Measurements from ENCODE around the gene TMED10. TPM values are rescaled to one million over a fixed set of nuclear protein-coding genes. Genes with fewer than 3 reads are reported as not detected.

Gene TMED10
- total RNA-seq, 2 donors from 2014 or later: 264 to 267 TPM

DNA sequence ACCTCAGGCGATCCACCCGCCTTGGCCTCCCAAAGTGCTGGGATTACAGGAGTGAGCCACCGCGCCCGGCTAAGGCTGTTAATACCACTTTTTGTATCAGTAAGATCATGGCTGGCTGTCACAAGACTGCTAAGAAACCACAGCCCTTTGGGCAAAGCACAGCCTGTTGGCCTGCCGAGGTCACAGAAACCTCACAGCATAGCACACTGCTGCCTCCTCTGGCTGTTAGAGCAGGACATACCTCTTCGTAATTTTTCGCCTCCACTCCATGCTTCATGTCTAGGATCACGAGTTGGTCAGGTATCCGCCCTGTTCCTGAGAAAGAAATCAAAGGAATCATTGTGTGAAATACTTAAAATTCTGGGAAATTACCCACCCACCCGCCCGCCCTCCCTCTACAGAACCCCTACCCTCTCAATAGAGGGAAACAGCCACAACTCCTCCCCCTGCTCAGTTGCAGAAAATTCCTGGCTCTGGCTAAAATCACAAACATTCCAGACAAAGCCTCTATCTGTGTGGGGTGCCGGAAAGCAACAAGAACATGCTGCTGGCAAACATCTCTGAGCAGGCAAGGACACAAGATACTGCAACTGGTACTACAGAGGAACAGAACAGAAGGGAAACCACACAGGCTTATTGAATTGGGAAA is 28.9 kb downstream of the TMED10 start:
- peak; percentile 71 for TF ChIP-seq CTCF (conservative IDR thresholded peaks at IDR 0.05)
- Histone ChIP-seq H3K9ac (ENCODE audit: extremely low read depth, low read length, poor library complexity, severe bottlenecking) (no peak overlapping the region), H3K36me3 (ENCODE audit: control insufficient read depth, insufficient read depth, low read length) (peaks cover 65% of the 10 kb centered on the region), H3K27ac (ENCODE audit: low read depth, low read length) (peak overlapping the region; percentile 78), H3K4me3 (ENCODE audit: low read length) (no peak overlapping the region), H3K4me1 (ENCODE audit: control insufficient read depth, insufficient read depth, low read length) (no peaks in the 10 kb centered on the region), H3K9me3 (ENCODE audit: control insufficient read depth, low read length) (no peaks in the 10 kb centered on the region), H3K27me3 (ENCODE audit: control insufficient read depth, insufficient read depth, low read length, poor library complexity, severe bottlenecking) (no peaks in the 10 kb centered on the region)
- peak; percentile 91 for DNase-seq
- Mint-ChIP-seq H3K4me1 (peaks cover 10% of the 10 kb centered on the region), H3K27ac (peak overlapping the region; percentile 97), H3K4me3 (no peak overlapping the region), H3K36me3 (ENCODE audit: low read depth) (peaks cover 50% of the 10 kb centered on the region), H3K9me3 (no peaks in the 10 kb centered on the region), H3K27me3 (ENCODE audit: insufficient read depth) (no peaks in the 10 kb centered on the region)
- WGBS, 2 experiments (ENCODE audit: insufficient coverage in 1 of 2, insufficient read length in 1 of 2): 51 to 69% methylated on average over 9 to 11 of the region's 13 CpGs

DNA sequence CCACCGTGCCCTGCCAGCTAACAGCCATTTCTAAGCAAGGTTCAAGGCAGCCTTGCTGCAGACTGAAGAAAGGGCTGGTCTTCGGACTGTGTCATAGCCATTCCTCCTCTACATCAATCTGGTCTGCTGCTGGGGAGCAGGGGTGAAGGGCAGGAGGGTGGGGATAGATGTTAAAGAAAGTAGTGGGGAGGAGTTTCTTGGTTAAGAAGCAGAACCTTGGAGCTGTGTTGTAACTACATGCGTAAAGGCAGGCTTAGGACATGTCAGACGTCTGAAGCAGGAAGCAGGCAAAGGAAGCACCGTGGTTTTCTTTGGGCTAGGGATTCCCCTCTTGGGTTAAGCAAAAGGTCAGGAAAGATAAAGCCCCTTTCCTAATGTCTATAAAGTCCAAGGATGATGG is 31.5 kb downstream of the TMED10 start:
- DNase-seq: no peak
- H3K27ac Mint-ChIP-seq: no peak overlapping the region

DNA sequence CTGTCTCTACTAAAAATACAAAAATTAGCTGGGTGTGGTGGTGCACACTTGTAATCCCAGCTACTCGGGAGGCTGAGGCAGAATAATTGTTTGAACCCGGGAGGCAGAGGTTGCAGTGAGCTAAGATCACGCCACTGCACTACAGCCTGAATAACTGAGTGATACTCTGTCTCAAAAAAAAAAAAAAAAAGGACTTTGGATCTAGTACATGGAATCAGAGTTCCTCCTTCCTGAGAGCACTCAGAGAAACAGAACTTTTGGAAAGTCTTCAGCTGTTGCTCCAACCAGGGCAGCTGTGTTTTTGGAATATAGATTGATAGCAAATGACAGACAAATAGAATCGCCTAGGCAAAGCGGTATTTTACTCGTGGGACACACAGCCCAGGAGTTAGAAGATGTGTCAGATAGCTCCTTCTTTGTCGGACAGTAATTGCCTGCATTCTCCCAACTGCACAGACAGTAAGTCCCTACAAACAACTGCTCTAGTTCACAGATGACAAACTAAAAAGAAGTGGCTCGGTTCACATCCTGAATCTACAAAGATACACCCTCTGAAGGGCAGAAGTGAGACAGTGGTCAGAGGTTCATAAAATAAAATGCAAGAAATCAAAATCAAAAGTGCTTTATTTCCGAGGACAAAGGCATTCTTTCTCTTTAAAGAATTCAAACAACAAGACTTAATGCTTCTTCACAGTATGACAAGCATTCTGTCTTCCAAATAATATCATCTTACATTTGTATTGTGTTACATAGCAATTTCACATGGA is 32.5 kb downstream of the TMED10 start:
- H3K4me1 Mint-ChIP-seq: peaks cover 9% of the 10 kb centered on the region
- no peak overlapping the region for H3K27ac Mint-ChIP-seq
- 96% methylated on average over 8 to 9 of the region's 9 CpGs for WGBS, 2 experiments (ENCODE audit: insufficient coverage in 1 of 2, insufficient read length in 1 of 2)
- H3K4me3 Mint-ChIP-seq: no peak overlapping the region
- Histone ChIP-seq H3K27ac (ENCODE audit: low read depth, low read length) (no peak overlapping the region), H3K9me3 (ENCODE audit: control insufficient read depth, low read length) (no peaks in the 10 kb centered on the region), H3K9ac (ENCODE audit: extremely low read depth, low read length, poor library complexity, severe bottlenecking) (no peak overlapping the region), H3K36me3 (ENCODE audit: control insufficient read depth, insufficient read depth, low read length) (peaks cover 54% of the 10 kb centered on the region), H3K27me3 (ENCODE audit: control insufficient read depth, insufficient read depth, low read length, poor library complexity, severe bottlenecking) (no peaks in the 10 kb centered on the region), H3K4me3 (ENCODE audit: low read length) (no peak overlapping the region), H3K4me1 (ENCODE audit: control insufficient read depth, insufficient read depth, low read length) (no peaks in the 10 kb centered on the region)
- no peaks in the 10 kb centered on the region for H3K9me3 Mint-ChIP-seq
- no peaks in the 10 kb centered on the region for H3K27me3 Mint-ChIP-seq (ENCODE audit: insufficient read depth)
- no peak for DNase-seq
- TF ChIP-seq CTCF (conservative IDR thresholded peaks at IDR 0.05): no peak
- peaks cover 41% of the 10 kb centered on the region for H3K36me3 Mint-ChIP-seq (ENCODE audit: low read depth)

More for the DNA sequence above, 31.5 kb downstream of the TMED10 start:
- H3K4me1 Mint-ChIP-seq: peaks cover 9% of the 10 kb centered on the region
- Histone ChIP-seq H3K27me3 (ENCODE audit: control insufficient read depth, insufficient read depth, low read length, poor library complexity, severe bottlenecking) (no peaks in the 10 kb centered on the region), H3K27ac (ENCODE audit: low read depth, low read length) (no peak overlapping the region), H3K9ac (ENCODE audit: extremely low read depth, low read length, poor library complexity, severe bottlenecking) (no peak overlapping the region), H3K9me3 (ENCODE audit: control insufficient read depth, low read length) (no peaks in the 10 kb centered on the region), H3K4me1 (ENCODE audit: control insufficient read depth, insufficient read depth, low read length) (no peaks in the 10 kb centered on the region), H3K4me3 (ENCODE audit: low read length) (no peak overlapping the region), H3K36me3 (ENCODE audit: control insufficient read depth, insufficient read depth, low read length) (peaks cover 64% of the 10 kb centered on the region)
- no peaks in the 10 kb centered on the region for H3K27me3 Mint-ChIP-seq (ENCODE audit: insufficient read depth)
- no peak for TF ChIP-seq CTCF (conservative IDR thresholded peaks at IDR 0.05)
- WGBS, 2 experiments (ENCODE audit: insufficient coverage in 1 of 2, insufficient read length in 1 of 2): 93 to 94% methylated on average over 3 to 5 of the region's 5 CpGs
- no peaks in the 10 kb centered on the region for H3K9me3 Mint-ChIP-seq
- peaks cover 45% of the 10 kb centered on the region for H3K36me3 Mint-ChIP-seq (ENCODE audit: low read depth)
- H3K4me3 Mint-ChIP-seq: no peak overlapping the region
